ENCODE results near the gene TWF2.

TWF2 gene

GRCh38 chr3:52198643-52199608, 40.0 kb downstream of the TWF2 start:
- DNase-seq = no peak

GRCh38 chr3:52197842-52198625, 40.9 kb downstream of the TWF2 start, which contains the start of gene ALAS1:
Gene ALAS1, plus strand, starts transcription at chr3:52198160. Its CDS starts 1,082 bp downstream, at chr3:52199242.
- DNase-seq = peak; percentile 95 to 97

GRCh38 chr3:52197499-52197841, 41.5 kb downstream of the TWF2 start:
- no peak for DNase-seq

- DNase-seq = no peak
Observed at GRCh38 chr3:52196977-52197376, 42.0 kb downstream of the TWF2 start.

- DNase-seq = peak; percentile 95 to 99
Observed at GRCh38 chr3:52195823-52196331, 43.1 kb downstream of the TWF2 start.

GRCh38 chr3:52195291-52195597, 43.7 kb downstream of the TWF2 start:
- DNase-seq = no peak

GRCh38 chr3:52194485-52195290, 44.3 kb downstream of the TWF2 start:
- peak in 1 of 2 donors; percentile 38 for DNase-seq

- DNase-seq = no peak
Observed at GRCh38 chr3:52193065-52193464, 45.9 kb downstream of the TWF2 start.

- no peak for DNase-seq
Observed at GRCh38 chr3:52191663-52192062, 47.3 kb downstream of the TWF2 start.

GRCh38 chr3:52190294-52191074, 48.5 kb downstream of the TWF2 start:
- DNase-seq = no peak

- DNase-seq = peak in 1 of 2 donors; percentile 27
Observed at GRCh38 chr3:52188556-52188955, 50.4 kb downstream of the TWF2 start.

- DNase-seq = no peak
Observed at GRCh38 chr3:52186729-52187128, 52.2 kb downstream of the TWF2 start.

- peak; percentile 73 to 83 for DNase-seq
Observed at GRCh38 chr3:52185837-52186236, 53.1 kb downstream of the TWF2 start.

GRCh38 chr3:52185311-52185710, 53.6 kb downstream of the TWF2 start:
- DNase-seq = no peak

- DNase-seq = no peak
Observed at GRCh38 chr3:52184690-52185089, 54.3 kb downstream of the TWF2 start.

GRCh38 chr3:52183786-52184445, 55.0 kb downstream of the TWF2 start:
- no peak for DNase-seq

GRCh38 chr3:52182691-52183090, 56.3 kb downstream of the TWF2 start:
- no peak for DNase-seq

- DNase-seq = no peak
Observed at GRCh38 chr3:52182196-52182595, 56.8 kb downstream of the TWF2 start.

- DNase-seq = no peak
Observed at GRCh38 chr3:52181543-52181942, 57.4 kb downstream of the TWF2 start.

Measured in inflammatory macrophage treated with lipopolysaccharide for 1 hour (primary cell).